ENCODE data around the gene ZFPM1.
"Not testable (repeated sequence)": the region's sequence is repeated elsewhere in the genome, so short reads cannot be mapped to it uniquely, and the experiment has no call there.

The ZFPM1 gene

GRCh38 chr16:88407807-88408206 is 45.3 kb upstream of the ZFPM1 start:
- TF ChIP-seq CTCF (IDR thresholded peaks at IDR 0.05; ENCODE audit: extremely low read depth, missing control alignments), result no peak
- no peak for DNase-seq (ENCODE audit: low spot score)

GRCh38 chr16:88408561-88409142 is 44.4 kb upstream of the ZFPM1 start:
- TF ChIP-seq CTCF (IDR thresholded peaks at IDR 0.05; ENCODE audit: extremely low read depth, missing control alignments), result no peak
- DNase-seq (ENCODE audit: low spot score), result no peak

GRCh38 chr16:88409296-88410065 is 43.6 kb upstream of the ZFPM1 start:
- no peak for TF ChIP-seq CTCF (IDR thresholded peaks at IDR 0.05; ENCODE audit: extremely low read depth, missing control alignments)
- DNase-seq (ENCODE audit: low spot score), result no peak

GRCh38 chr16:88410297-88410968 is 42.6 kb upstream of the ZFPM1 start:
- not testable (repeated sequence) for DNase-seq (ENCODE audit: low spot score)

GRCh38 chr16:88411951-88412576 is 41.0 kb upstream of the ZFPM1 start:
- no peak for DNase-seq (ENCODE audit: low spot score)
- TF ChIP-seq CTCF (IDR thresholded peaks at IDR 0.05; ENCODE audit: extremely low read depth, missing control alignments), result no peak

- DNase-seq (ENCODE audit: low spot score), result no peak
- no peak for TF ChIP-seq CTCF (IDR thresholded peaks at IDR 0.05; ENCODE audit: extremely low read depth, missing control alignments)
These were observed 40.3 kb upstream of the ZFPM1 start for GRCh38 chr16:88412766-88413165.

GRCh38 chr16:88413231-88413630 is 39.8 kb upstream of the ZFPM1 start:
- DNase-seq (ENCODE audit: low spot score), result no peak
- TF ChIP-seq CTCF (IDR thresholded peaks at IDR 0.05; ENCODE audit: extremely low read depth, missing control alignments), result no peak
